Effector memory CD4-positive, alpha-beta T cell (primary cell): ENCODE results near the gene PSMF1.

Experiments used
- DNase-seq, 3 donors: peaks; one replicate each; pipeline ENCODE4 v3.0.0-alpha.2; 2020
- H3K27ac ChIP-seq: 2 replicates; pipeline ENCODE4 v1.7.0; 2013; ENCODE audit warnings: mild to moderate bottlenecking, low read length, moderate library complexity; ENCODE audit not compliant: insufficient read depth, poor library complexity, severe bottlenecking
- H3K27me3 ChIP-seq: replicated peaks from 2 replicates; pipeline ENCODE4 v1.7.0; 2013; ENCODE audit warnings: mild to moderate bottlenecking, low read length; ENCODE audit not compliant: insufficient read depth, control insufficient read depth, poor library complexity, severe bottlenecking
- H3K36me3 ChIP-seq: 2 replicates; pipeline ENCODE4 v1.7.0; 2013; ENCODE audit warnings: mild to moderate bottlenecking, low read length, moderate library complexity; ENCODE audit not compliant: control insufficient read depth, insufficient read depth
- H3K4me1 ChIP-seq: 2 replicates; pipeline ENCODE4 v1.7.0; 2013; ENCODE audit warnings: low read length, mild to moderate bottlenecking; ENCODE audit not compliant: control insufficient read depth, insufficient read depth, poor library complexity, severe bottlenecking
- H3K4me3 ChIP-seq: 2 replicates; pipeline ENCODE4 v1.7.0; 2013; ENCODE audit warnings: low read length, low read depth, mild to moderate bottlenecking; ENCODE audit not compliant: insufficient read depth, poor library complexity, severe bottlenecking
- H3K9me3 ChIP-seq: 2 replicates; pipeline ENCODE4 v1.7.0; 2013; ENCODE audit warnings: mild to moderate bottlenecking, low read length, moderate library complexity; ENCODE audit not compliant: control insufficient read depth

PSMF1 gene

GRCh38 chr20:1160496-1160895, 42.1 kb downstream of the PSMF1 start:
- Histone ChIP-seq H3K4me3 (no peak overlapping the region), H3K27me3 (no peaks in the 10 kb centered on the region), H3K9me3 (no peaks in the 10 kb centered on the region), H3K36me3 (peaks cover 52% of the 10 kb centered on the region), H3K27ac (no peak overlapping the region), H3K4me1 (no peaks in the 10 kb centered on the region)
- no peak for DNase-seq

GRCh38 chr20:1160991-1161390, 42.6 kb downstream of the PSMF1 start:
- H3K27ac ChIP-seq = no peak overlapping the region
- H3K4me1 ChIP-seq = no peaks in the 10 kb centered on the region
- H3K36me3 ChIP-seq = peaks cover 57% of the 10 kb centered on the region
- H3K27me3 ChIP-seq = no peaks in the 10 kb centered on the region
- H3K4me3 ChIP-seq = no peak overlapping the region
- H3K9me3 ChIP-seq = no peaks in the 10 kb centered on the region
- no peak for DNase-seq

- Histone ChIP-seq H3K4me1 (no peaks in the 10 kb centered on the region), H3K27me3 (no peaks in the 10 kb centered on the region), H3K4me3 (no peak overlapping the region), H3K27ac (no peak overlapping the region), H3K36me3 (peaks cover 77% of the 10 kb centered on the region), H3K9me3 (no peaks in the 10 kb centered on the region)
- no peak for DNase-seq
Measured at GRCh38 chr20:1163105-1163504, 44.7 kb downstream of the PSMF1 start.

- no peak overlapping the region for H3K27ac ChIP-seq
- DNase-seq = no peak
- H3K4me3 ChIP-seq = no peak overlapping the region
- no peaks in the 10 kb centered on the region for H3K27me3 ChIP-seq
- no peaks in the 10 kb centered on the region for H3K9me3 ChIP-seq
- peaks cover 79% of the 10 kb centered on the region for H3K36me3 ChIP-seq
- no peaks in the 10 kb centered on the region for H3K4me1 ChIP-seq
Measured at GRCh38 chr20:1163653-1164052, 45.3 kb downstream of the PSMF1 start.

GRCh38 chr20:1164871-1165270, 46.5 kb downstream of the PSMF1 start:
- H3K27me3 ChIP-seq = no peaks in the 10 kb centered on the region
- peaks cover 85% of the 10 kb centered on the region for H3K36me3 ChIP-seq
- H3K9me3 ChIP-seq = no peaks in the 10 kb centered on the region
- H3K27ac ChIP-seq = no peak overlapping the region
- H3K4me1 ChIP-seq = no peaks in the 10 kb centered on the region
- no peak for DNase-seq
- no peak overlapping the region for H3K4me3 ChIP-seq

- Histone ChIP-seq H3K9me3 (no peaks in the 10 kb centered on the region), H3K36me3 (peaks cover 86% of the 10 kb centered on the region)
Measured at GRCh38 chr20:1165521-1165920, 47.1 kb downstream of the PSMF1 start.

GRCh38 chr20:1165941-1166340, 47.5 kb downstream of the PSMF1 start:
- no peak overlapping the region for H3K27ac ChIP-seq
- H3K4me1 ChIP-seq = no peaks in the 10 kb centered on the region
- H3K4me3 ChIP-seq = no peak overlapping the region
- no peaks in the 10 kb centered on the region for H3K9me3 ChIP-seq
- no peak for DNase-seq
- H3K36me3 ChIP-seq = peaks cover 84% of the 10 kb centered on the region
- no peaks in the 10 kb centered on the region for H3K27me3 ChIP-seq

More at GRCh38 chr20:1165521-1165920, 47.1 kb downstream of the PSMF1 start:
- DNase-seq = no peak
- no peak overlapping the region for H3K4me3 ChIP-seq
- H3K27me3 ChIP-seq = no peaks in the 10 kb centered on the region
- H3K4me1 ChIP-seq = no peaks in the 10 kb centered on the region
- no peak overlapping the region for H3K27ac ChIP-seq

GRCh38 chr20:1166948-1167720, 48.7 kb downstream of the PSMF1 start:
- Histone ChIP-seq H3K4me3 (no peak overlapping the region), H3K36me3 (peaks cover 77% of the 10 kb centered on the region), H3K27me3 (no peaks in the 10 kb centered on the region), H3K4me1 (no peaks in the 10 kb centered on the region), H3K27ac (no peak overlapping the region), H3K9me3 (no peaks in the 10 kb centered on the region)
- no peak for DNase-seq

- Histone ChIP-seq H3K4me3 (no peak overlapping the region), H3K27me3 (no peaks in the 10 kb centered on the region), H3K36me3 (peaks cover 63% of the 10 kb centered on the region), H3K27ac (no peak overlapping the region), H3K4me1 (no peaks in the 10 kb centered on the region), H3K9me3 (no peaks in the 10 kb centered on the region)
- DNase-seq = no peak
Measured at GRCh38 chr20:1169224-1169623, 50.8 kb downstream of the PSMF1 start.

- peaks cover 47% of the 10 kb centered on the region for H3K36me3 ChIP-seq
- no peaks in the 10 kb centered on the region for H3K27me3 ChIP-seq
- DNase-seq = no peak
Measured at GRCh38 chr20:1171461-1172093, 53.2 kb downstream of the PSMF1 start.

More at GRCh38 chr20:1171461-1172093, 53.2 kb downstream of the PSMF1 start:
- no peaks in the 10 kb centered on the region for H3K4me1 ChIP-seq
- H3K27ac ChIP-seq = no peak overlapping the region
- no peak overlapping the region for H3K4me3 ChIP-seq
- no peaks in the 10 kb centered on the region for H3K9me3 ChIP-seq
